HL-60 (cell line): ENCODE results near the gene MSN.

ENCODE experiments used
- DNase-seq, 2 experiments: peaks; one replicate each; pipeline ENCODE4 v3.0.0-alpha.2; 2010 to 2020; ENCODE audit warnings: low read depth in 1 of 2, low spot score in 1 of 2
- H3K27ac ChIP-seq: fragments of 250-450 bp; sonication (Bioruptor Pico); replicated peaks from 2 replicates; pipeline ENCODE4 v1.5.1; 2020; ENCODE audit warnings: mild to moderate bottlenecking, moderate library complexity
- H3K27me3 ChIP-seq: fragments of 250-450 bp; sonication (Bioruptor Pico); 2 replicates; pipeline ENCODE4 v1.5.1; 2021; ENCODE audit warnings: mild to moderate bottlenecking, moderate library complexity; ENCODE audit not compliant: insufficient read depth, poor library complexity, severe bottlenecking
- H3K4me3 ChIP-seq: replicated peaks from 2 replicates; pipeline ENCODE4 v1.5.1; 2011; ENCODE audit warnings: mild to moderate bottlenecking, control low read depth, low read length; ENCODE audit not compliant: insufficient read depth
- CTCF ChIP-seq: IDR thresholded peaks from one replicate; pipeline ENCODE4 v1.5.1; 2011; ENCODE audit warnings: low read length, control low read depth, inconsistent platforms; ENCODE audit not compliant: insufficient read depth
- GABPA ChIP-seq: IDR thresholded peaks from 2 replicates; pipeline ENCODE4 v1.6.1; 2012; ENCODE audit warnings: low read depth
- POLR2AphosphoS5 ChIP-seq: IDR thresholded peaks from 2 replicates; pipeline ENCODE4 v1.6.1; 2012; ENCODE audit warnings: low read depth
- SPI1 ChIP-seq: IDR thresholded peaks from 2 replicates; pipeline ENCODE4 v1.6.1; 2012; ENCODE audit warnings: low read depth, mild to moderate bottlenecking, borderline replicate concordance
- TF ChIP-seq, protein P1 (sequence below): IDR thresholded peaks from 2 replicates; pipeline ENCODE4 v1.6.1; 2012; ENCODE audit warnings: low read depth; ENCODE audit not compliant: insufficient replicate concordance

The MSN gene

DNA sequence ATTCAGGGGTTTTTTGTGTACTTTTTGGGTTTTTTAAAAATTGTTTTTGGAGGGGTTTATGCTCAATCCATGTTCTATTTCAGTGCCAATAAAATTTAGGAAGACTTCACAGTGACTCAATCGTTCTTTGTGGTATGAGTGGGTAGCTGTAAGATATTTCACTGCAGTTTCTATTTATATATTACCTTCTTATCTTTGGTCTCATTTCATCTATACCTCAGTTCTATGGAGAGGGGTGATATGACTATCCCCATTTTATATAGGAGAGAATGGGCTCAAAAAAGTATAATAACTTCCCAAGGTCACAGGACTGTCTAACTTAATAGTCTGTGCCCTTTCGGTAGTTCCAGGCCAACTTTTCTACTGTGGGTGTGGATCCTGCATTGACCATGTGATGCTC lies 74.4 kb downstream of the MSN start:
- Histone ChIP-seq H3K27me3 (no peaks in the 10 kb centered on the region), H3K27ac (no peak overlapping the region), H3K4me3 (no peak overlapping the region)
- DNase-seq: no peak
- no peak for TF ChIP-seq SPI1
- no peak for TF ChIP-seq CTCF
- TF ChIP-seq GABPA: no peak
- TF ChIP-seq, protein P1, sequence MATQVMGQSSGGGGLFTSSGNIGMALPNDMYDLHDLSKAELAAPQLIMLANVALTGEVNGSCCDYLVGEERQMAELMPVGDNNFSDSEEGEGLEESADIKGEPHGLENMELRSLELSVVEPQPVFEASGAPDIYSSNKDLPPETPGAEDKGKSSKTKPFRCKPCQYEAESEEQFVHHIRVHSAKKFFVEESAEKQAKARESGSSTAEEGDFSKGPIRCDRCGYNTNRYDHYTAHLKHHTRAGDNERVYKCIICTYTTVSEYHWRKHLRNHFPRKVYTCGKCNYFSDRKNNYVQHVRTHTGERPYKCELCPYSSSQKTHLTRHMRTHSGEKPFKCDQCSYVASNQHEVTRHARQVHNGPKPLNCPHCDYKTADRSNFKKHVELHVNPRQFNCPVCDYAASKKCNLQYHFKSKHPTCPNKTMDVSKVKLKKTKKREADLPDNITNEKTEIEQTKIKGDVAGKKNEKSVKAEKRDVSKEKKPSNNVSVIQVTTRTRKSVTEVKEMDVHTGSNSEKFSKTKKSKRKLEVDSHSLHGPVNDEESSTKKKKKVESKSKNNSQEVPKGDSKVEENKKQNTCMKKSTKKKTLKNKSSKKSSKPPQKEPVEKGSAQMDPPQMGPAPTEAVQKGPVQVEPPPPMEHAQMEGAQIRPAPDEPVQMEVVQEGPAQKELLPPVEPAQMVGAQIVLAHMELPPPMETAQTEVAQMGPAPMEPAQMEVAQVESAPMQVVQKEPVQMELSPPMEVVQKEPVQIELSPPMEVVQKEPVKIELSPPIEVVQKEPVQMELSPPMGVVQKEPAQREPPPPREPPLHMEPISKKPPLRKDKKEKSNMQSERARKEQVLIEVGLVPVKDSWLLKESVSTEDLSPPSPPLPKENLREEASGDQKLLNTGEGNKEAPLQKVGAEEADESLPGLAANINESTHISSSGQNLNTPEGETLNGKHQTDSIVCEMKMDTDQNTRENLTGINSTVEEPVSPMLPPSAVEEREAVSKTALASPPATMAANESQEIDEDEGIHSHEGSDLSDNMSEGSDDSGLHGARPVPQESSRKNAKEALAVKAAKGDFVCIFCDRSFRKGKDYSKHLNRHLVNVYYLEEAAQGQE: no peak
- no peak for TF ChIP-seq POLR2AphosphoS5

GRCh38 chrX:65744965-65745364 lies 77.5 kb downstream of the MSN start:
- Histone ChIP-seq H3K4me3 (no peak overlapping the region), H3K27ac (peak overlapping the region; percentile 24), H3K27me3 (no peaks in the 10 kb centered on the region)
- TF ChIP-seq SPI1: no peak
- TF ChIP-seq GABPA: no peak
- no peak for TF ChIP-seq CTCF
- TF ChIP-seq POLR2AphosphoS5: no peak
- DNase-seq: no peak

GRCh38 chrX:65745427-65745826 lies 78.0 kb downstream of the MSN start:
- Histone ChIP-seq H3K27me3 (no peaks in the 10 kb centered on the region), H3K4me3 (no peak overlapping the region), H3K27ac (peak overlapping the region; percentile 24)
- 0 out of 2 replicates have a peak, but pooled peaks have one; percentile 36 for TF ChIP-seq POLR2AphosphoS5
- no peak for TF ChIP-seq GABPA
- no peak for TF ChIP-seq SPI1
- TF ChIP-seq, protein P1: no peak
- TF ChIP-seq CTCF: no peak
- peak in 1 of 2 experiments; percentile 26 for DNase-seq

GRCh38 chrX:65745992-65746391 lies 78.5 kb downstream of the MSN start:
- H3K4me3 ChIP-seq: no peak overlapping the region
- no peak for TF ChIP-seq GABPA
- TF ChIP-seq CTCF: no peak
- TF ChIP-seq, protein P1: no peak
- no peak for TF ChIP-seq POLR2AphosphoS5
- no peak for TF ChIP-seq SPI1
- no peaks in the 10 kb centered on the region for H3K27me3 ChIP-seq
- DNase-seq: peak in 1 of 2 experiments; percentile 55
- H3K27ac ChIP-seq: peak overlapping the region; percentile 37
